Astrocyte (in vitro differentiated cells and primary cell): ENCODE measurements around the gene JMJD6.

Experiments
- EZH2 ChIP-seq: IDR thresholded peaks from 2 replicates; pipeline ENCODE4 v1.6.1; 2012; ENCODE audit warnings: mild to moderate bottlenecking, low read length, inconsistent platforms; ENCODE audit not compliant: insufficient read depth
- TF ChIP-seq, protein P1 (sequence below): IDR thresholded peaks from 2 replicates; pipeline ENCODE4 v1.5.1; 2011; ENCODE audit warnings: low read depth, mild to moderate bottlenecking, inconsistent platforms, low read length, moderate library complexity; ENCODE audit not compliant: insufficient read depth

DNA sequence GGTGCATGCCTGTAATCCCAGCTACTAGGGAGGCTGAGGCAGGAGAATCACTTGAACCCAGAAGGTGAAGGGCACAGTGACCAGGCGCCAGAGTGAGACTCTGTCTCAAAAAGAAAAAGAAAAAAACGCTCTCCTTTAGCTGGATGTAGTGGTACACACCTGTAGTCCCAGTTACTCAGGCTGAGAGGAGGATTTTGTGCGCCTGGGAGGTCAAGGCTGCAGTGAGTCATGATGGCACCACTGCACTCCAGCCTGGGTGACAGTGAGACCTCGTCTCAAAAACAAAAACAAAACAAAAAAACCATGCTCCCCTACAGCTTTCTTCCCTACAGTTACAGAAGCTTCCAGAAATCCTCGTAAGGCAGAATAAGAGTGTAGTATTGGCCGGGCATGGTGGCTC, 49.8 kb downstream of the JMJD6 start:
- TF ChIP-seq, protein P1, sequence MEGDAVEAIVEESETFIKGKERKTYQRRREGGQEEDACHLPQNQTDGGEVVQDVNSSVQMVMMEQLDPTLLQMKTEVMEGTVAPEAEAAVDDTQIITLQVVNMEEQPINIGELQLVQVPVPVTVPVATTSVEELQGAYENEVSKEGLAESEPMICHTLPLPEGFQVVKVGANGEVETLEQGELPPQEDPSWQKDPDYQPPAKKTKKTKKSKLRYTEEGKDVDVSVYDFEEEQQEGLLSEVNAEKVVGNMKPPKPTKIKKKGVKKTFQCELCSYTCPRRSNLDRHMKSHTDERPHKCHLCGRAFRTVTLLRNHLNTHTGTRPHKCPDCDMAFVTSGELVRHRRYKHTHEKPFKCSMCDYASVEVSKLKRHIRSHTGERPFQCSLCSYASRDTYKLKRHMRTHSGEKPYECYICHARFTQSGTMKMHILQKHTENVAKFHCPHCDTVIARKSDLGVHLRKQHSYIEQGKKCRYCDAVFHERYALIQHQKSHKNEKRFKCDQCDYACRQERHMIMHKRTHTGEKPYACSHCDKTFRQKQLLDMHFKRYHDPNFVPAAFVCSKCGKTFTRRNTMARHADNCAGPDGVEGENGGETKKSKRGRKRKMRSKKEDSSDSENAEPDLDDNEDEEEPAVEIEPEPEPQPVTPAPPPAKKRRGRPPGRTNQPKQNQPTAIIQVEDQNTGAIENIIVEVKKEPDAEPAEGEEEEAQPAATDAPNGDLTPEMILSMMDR, result no peak
- no peak for TF ChIP-seq EZH2
